ENCODE measurements around the gene LYZL2. TPM values are rescaled to one million over a fixed set of nuclear protein-coding genes. Genes with fewer than 3 reads are reported as not detected.

Gene LYZL2
- total RNA-seq, 1 donor from 2014 or later: not detected

GRCh38 chr10:30577048-30577447 is 52.5 kb downstream of the LYZL2 start:
- Histone ChIP-seq H4K20me1 (ENCODE audit: insufficient read depth, low read length) (no peaks in the 10 kb centered on the region), H3K4me2 (ENCODE audit: low read length) (no peak overlapping the region), H3K4me3 (ENCODE audit: insufficient read depth, low read depth, low read length) (no peak overlapping the region), H3K27me3 (ENCODE audit: insufficient read depth, low read length) (peaks cover 9% of the 10 kb centered on the region), H3K9me3 (ENCODE audit: insufficient read depth, low read depth, low read length) (no peaks in the 10 kb centered on the region), H3K4me1 (ENCODE audit: insufficient read depth, low read length) (no peaks in the 10 kb centered on the region), H3K79me2 (ENCODE audit: insufficient read depth, low read length) (no peaks in the 10 kb centered on the region), H3K9ac (ENCODE audit: low read length) (no peak overlapping the region), H3K27ac (ENCODE audit: low read depth, low read length) (no peak overlapping the region), H3K36me3 (ENCODE audit: insufficient read depth, low read length) (no peaks in the 10 kb centered on the region), H2AFZ (ENCODE audit: low read depth, low read length) (no peak overlapping the region)
- no peaks in the 10 kb centered on the region for H3K36me3 Mint-ChIP-seq (ENCODE audit: low read depth, unreplicated experiment)
- peaks cover 4% of the 10 kb centered on the region for H3K27me3 Mint-ChIP-seq (ENCODE audit: low read depth, unreplicated experiment)
- no peak overlapping the region for H3K4me3 Mint-ChIP-seq (ENCODE audit: unreplicated experiment)
- TF ChIP-seq, protein P1, sequence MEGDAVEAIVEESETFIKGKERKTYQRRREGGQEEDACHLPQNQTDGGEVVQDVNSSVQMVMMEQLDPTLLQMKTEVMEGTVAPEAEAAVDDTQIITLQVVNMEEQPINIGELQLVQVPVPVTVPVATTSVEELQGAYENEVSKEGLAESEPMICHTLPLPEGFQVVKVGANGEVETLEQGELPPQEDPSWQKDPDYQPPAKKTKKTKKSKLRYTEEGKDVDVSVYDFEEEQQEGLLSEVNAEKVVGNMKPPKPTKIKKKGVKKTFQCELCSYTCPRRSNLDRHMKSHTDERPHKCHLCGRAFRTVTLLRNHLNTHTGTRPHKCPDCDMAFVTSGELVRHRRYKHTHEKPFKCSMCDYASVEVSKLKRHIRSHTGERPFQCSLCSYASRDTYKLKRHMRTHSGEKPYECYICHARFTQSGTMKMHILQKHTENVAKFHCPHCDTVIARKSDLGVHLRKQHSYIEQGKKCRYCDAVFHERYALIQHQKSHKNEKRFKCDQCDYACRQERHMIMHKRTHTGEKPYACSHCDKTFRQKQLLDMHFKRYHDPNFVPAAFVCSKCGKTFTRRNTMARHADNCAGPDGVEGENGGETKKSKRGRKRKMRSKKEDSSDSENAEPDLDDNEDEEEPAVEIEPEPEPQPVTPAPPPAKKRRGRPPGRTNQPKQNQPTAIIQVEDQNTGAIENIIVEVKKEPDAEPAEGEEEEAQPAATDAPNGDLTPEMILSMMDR (IDR thresholded peaks at IDR 0.05; ENCODE audit: insufficient read depth, low read depth, low read length): no peak
- no peak for TF ChIP-seq EZH2 (IDR thresholded peaks at IDR 0.05; ENCODE audit: insufficient read depth, low read length)
- FAIRE-seq (no peak), DNase-seq (ENCODE audit: low read depth) (no peak)
- no peaks in the 10 kb centered on the region for H3K9me3 Mint-ChIP-seq (ENCODE audit: unreplicated experiment)
- no peaks in the 10 kb centered on the region for H3K4me1 Mint-ChIP-seq (ENCODE audit: low read depth, unreplicated experiment)
- H3K27ac Mint-ChIP-seq (ENCODE audit: unreplicated experiment): no peak overlapping the region

DNA sequence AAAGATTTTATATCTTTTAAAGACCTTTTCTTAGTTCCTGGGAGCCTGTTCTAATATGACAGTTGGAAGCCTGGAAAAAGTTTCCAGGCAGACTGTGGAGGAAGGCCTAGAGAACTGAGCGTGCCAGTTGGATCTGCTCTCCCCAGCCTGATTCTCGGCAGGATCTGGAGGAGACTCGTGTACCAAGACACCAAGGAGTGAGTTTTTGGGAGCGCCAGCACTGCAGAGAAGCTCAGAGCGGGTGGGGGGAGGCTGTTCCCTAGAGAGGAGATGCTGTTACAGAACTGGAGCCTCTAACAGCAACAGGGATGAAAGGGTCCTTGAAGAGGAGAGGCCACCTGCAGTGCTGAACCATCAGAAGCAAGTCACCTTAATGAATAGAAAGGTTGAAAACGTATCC is 52.9 kb downstream of the LYZL2 start:
- Histone ChIP-seq H3K4me1 (ENCODE audit: insufficient read depth, low read length) (no peaks in the 10 kb centered on the region), H3K4me3 (ENCODE audit: insufficient read depth, low read depth, low read length) (no peak overlapping the region), H3K27me3 (ENCODE audit: insufficient read depth, low read length) (peaks cover 9% of the 10 kb centered on the region), H3K9ac (ENCODE audit: low read length) (no peak overlapping the region), H4K20me1 (ENCODE audit: insufficient read depth, low read length) (no peaks in the 10 kb centered on the region), H3K9me3 (ENCODE audit: insufficient read depth, low read depth, low read length) (no peaks in the 10 kb centered on the region), H3K27ac (ENCODE audit: low read depth, low read length) (no peak overlapping the region), H2AFZ (ENCODE audit: low read depth, low read length) (no peak overlapping the region), H3K36me3 (ENCODE audit: insufficient read depth, low read length) (no peaks in the 10 kb centered on the region), H3K4me2 (ENCODE audit: low read length) (no peak overlapping the region), H3K79me2 (ENCODE audit: insufficient read depth, low read length) (no peaks in the 10 kb centered on the region)
- H3K4me1 Mint-ChIP-seq (ENCODE audit: low read depth, unreplicated experiment): no peaks in the 10 kb centered on the region
- no peak overlapping the region for H3K27ac Mint-ChIP-seq (ENCODE audit: unreplicated experiment)
- no peak for DNase-seq (ENCODE audit: low read depth)
- peaks cover 4% of the 10 kb centered on the region for H3K27me3 Mint-ChIP-seq (ENCODE audit: low read depth, unreplicated experiment)
- H3K4me3 Mint-ChIP-seq (ENCODE audit: unreplicated experiment): no peak overlapping the region
- FAIRE-seq: no peak
- TF ChIP-seq, protein P1 (IDR thresholded peaks at IDR 0.05; ENCODE audit: insufficient read depth, low read depth, low read length): no peak
- no peak for TF ChIP-seq EZH2 (IDR thresholded peaks at IDR 0.05; ENCODE audit: insufficient read depth, low read length)
- H3K9me3 Mint-ChIP-seq (ENCODE audit: unreplicated experiment): no peaks in the 10 kb centered on the region
- H3K36me3 Mint-ChIP-seq (ENCODE audit: low read depth, unreplicated experiment): no peaks in the 10 kb centered on the region

DNA sequence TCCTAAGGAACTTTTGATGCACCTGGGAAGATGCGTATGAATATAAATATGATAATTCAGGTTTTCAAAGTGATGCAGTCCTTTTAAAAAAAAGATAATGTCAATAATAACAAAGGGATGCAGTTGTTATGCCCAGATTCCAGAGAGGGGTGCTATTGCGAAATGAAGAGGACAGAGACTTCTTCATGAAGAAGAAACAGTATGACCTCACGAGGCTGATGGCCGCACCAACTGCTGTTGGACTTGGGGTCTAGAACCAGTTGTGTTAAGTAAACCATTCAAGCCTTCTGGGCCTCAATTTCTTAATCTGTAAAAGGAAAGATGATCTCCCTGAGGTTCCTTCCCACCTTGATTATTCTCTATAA is 55.1 kb downstream of the LYZL2 start:
- no peak for DNase-seq (ENCODE audit: low read depth)
- FAIRE-seq: no peak
- Mint-ChIP-seq H3K4me1 (ENCODE audit: low read depth, unreplicated experiment) (no peaks in the 10 kb centered on the region), H3K9me3 (ENCODE audit: unreplicated experiment) (no peaks in the 10 kb centered on the region), H3K27me3 (ENCODE audit: low read depth, unreplicated experiment) (peaks cover 4% of the 10 kb centered on the region), H3K4me3 (ENCODE audit: unreplicated experiment) (no peak overlapping the region), H3K36me3 (ENCODE audit: low read depth, unreplicated experiment) (no peaks in the 10 kb centered on the region), H3K27ac (ENCODE audit: unreplicated experiment) (no peak overlapping the region)
- H3K9ac ChIP-seq (ENCODE audit: low read length): no peak overlapping the region
- H3K4me1 ChIP-seq (ENCODE audit: insufficient read depth, low read length): no peaks in the 10 kb centered on the region
- no peak overlapping the region for H3K4me2 ChIP-seq (ENCODE audit: low read length)
- H4K20me1 ChIP-seq (ENCODE audit: insufficient read depth, low read length): no peaks in the 10 kb centered on the region
- H3K79me2 ChIP-seq (ENCODE audit: insufficient read depth, low read length): no peaks in the 10 kb centered on the region
- TF ChIP-seq, protein P1 (IDR thresholded peaks at IDR 0.05; ENCODE audit: insufficient read depth, low read depth, low read length): no peak
- no peak for TF ChIP-seq EZH2 (IDR thresholded peaks at IDR 0.05; ENCODE audit: insufficient read depth, low read length)
- H3K27ac ChIP-seq (ENCODE audit: low read depth, low read length): no peak overlapping the region
- H3K36me3 ChIP-seq (ENCODE audit: insufficient read depth, low read length): no peaks in the 10 kb centered on the region
- H3K27me3 ChIP-seq (ENCODE audit: insufficient read depth, low read length): peaks cover 7% of the 10 kb centered on the region
- no peaks in the 10 kb centered on the region for H3K9me3 ChIP-seq (ENCODE audit: insufficient read depth, low read depth, low read length)
- H3K4me3 ChIP-seq (ENCODE audit: insufficient read depth, low read depth, low read length): no peak overlapping the region
- no peak overlapping the region for H2AFZ ChIP-seq (ENCODE audit: low read depth, low read length)
